PC-9 (cell line): Measurements from ENCODE around the gene NHSL1.

Experiments
- CTCF ChIP-seq: fragments of 200-600 bp; sonication (generic); conservative IDR thresholded peaks from 2 replicates; pipeline ENCODE4 v1.6.1; 2017; ENCODE audit warnings: mixed run types, antibody characterized with exemption, mild to moderate bottlenecking, moderate library complexity
- EZH2 ChIP-seq: fragments of 200-600 bp; sonication (generic); IDR thresholded peaks from 2 replicates; pipeline ENCODE4 v1.8.0; 2017; ENCODE audit warnings: antibody characterized with exemption, low read depth

GRCh38 chr6:138441965-138442364 is 57.3 kb downstream of the NHSL1 start:
- TF ChIP-seq CTCF (no peak), EZH2 (no peak)
